GM18909 (cell line): ENCODE results near the gene IGSF11.
"Not testable (repeated sequence)": the region's sequence is repeated elsewhere in the genome, so short reads cannot be mapped to it uniquely, and the experiment has no call there.

Source experiments
- ATAC-seq: cut with Tn5 transposase; IDR thresholded peaks from one replicate; pipeline ENCODE4 v1.9.1; 2021; ENCODE audit warnings: mild to moderate bottlenecking; ENCODE audit not compliant: unreplicated experiment, poor library complexity

Gene IGSF11

DNA sequence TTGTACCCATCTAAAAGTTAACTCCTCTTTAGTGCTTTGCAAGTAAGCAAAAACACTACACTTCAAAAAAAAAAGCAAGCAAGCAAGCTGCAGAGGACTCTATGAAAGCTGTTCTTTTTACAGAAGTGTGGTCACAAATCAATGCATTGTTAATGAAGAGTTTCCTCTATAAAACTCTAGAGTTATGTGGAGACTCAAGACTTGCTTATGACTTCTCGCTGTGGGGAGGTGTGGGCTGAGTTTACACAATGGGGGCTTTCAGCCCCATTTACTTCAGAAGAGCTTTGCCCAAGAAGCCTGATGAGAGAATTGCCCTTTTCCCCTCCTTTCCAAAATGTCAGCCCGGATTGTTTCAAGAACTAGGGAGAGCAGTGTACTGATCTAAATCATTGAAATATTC, 144.4 kb downstream of the IGSF11 start:
- no peak for ATAC-seq

- no peak for ATAC-seq
Measured at GRCh38 chr3:118889691-118890090, 145.0 kb downstream of the IGSF11 start.

DNA sequence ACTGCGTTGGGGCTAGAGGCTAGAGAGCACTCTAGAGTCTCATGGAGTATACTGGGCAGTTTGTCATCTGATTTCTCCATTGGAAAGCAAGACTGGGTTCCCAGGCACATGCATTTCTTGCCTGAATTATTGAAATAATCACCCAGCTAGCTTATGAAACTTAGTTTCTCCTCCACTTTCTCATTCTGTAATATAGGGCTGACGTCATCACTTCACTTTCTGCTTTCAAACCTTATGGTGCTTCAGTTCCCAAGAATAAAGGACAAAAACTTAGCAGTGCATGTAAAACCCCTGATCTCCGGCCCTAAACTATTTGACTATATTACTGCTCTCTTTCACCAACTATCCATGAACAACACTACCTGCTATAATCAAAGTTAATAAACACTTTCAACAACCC, 147.9 kb downstream of the IGSF11 start:
- no peak for ATAC-seq

DNA sequence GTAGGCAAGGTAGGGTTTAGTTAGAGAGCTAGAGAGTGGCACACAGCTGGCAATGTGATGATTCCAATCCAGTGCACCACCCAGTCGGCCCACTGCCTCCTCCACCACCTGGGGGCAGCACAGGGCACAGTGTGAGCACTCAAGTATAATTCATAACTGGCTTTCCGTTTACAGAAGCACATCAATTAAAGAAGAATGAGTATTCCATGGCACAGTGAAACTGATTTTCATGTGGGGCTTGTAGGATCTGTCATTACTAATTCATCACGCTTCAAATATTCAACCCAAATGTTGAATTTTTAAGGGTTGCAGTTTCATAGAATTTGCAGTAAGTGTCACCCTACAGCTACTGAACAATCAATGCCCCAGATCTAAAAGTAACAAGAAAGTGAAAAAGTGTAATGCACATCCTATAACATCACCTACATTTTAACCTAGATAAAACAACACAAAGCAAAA, 149.9 kb downstream of the IGSF11 start:
- ATAC-seq, result peak; percentile 77

- ATAC-seq, result peak; percentile 65
Measured at GRCh38 chr3:118882353-118882947, 152.2 kb downstream of the IGSF11 start.

- no peak for ATAC-seq
Measured at GRCh38 chr3:118868051-118868450, 166.6 kb downstream of the IGSF11 start.

- peak; percentile 79 for ATAC-seq
Measured at GRCh38 chr3:118863731-118864322, 170.8 kb downstream of the IGSF11 start.

DNA sequence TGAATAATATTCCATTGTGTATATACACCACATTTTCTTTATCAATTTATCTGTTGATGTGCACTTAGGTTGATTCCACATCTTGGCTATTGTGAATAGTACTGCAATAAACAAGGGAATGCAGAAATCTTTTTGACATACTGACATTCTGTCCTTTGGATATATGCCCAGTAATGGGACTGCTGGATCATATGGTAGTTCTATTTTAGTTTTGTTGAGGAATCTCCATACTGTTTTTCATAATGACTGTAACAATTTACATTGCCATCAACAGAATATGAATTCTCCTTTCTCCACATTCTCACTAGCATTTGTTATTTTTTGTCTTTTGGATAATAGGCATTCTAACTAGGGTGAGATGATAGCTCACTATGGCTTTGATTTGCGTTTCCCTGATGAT, 174.7 kb downstream of the IGSF11 start:
- ATAC-seq, result no peak

DNA sequence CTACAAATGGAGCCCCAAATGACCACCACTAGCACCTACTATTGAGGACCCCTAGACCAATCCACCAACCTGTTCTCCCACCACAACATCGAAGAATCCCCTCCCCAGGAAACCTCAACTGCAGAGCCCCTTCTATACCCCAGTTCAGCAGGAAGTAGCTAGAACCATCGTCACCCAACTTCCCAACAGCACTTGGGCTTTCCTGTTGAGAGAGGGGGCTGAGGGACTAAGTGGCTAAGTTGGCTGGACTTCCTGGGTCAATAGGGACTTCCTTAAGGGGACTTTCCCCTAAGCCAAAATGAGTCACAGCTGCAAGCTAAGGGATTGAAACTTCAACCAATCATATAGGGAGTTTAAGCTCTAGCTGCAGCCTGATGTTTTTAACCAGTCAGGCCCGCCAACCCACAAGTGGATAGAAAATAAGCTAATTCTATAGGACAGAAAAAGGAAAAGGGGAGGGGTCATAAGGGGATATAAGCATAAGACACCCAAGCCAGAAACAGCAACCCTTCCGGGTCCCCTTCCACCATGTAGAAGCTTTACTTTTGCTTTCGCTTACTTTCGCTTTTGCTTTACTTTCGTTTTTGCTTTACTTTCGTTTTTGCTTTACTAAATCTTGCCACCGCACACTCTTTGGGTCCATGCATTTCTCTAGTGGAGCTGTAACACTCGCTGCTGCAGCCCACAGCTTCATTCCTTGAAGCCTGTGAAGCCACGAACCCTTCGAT, 183.0 kb downstream of the IGSF11 start:
- ATAC-seq, result not testable (repeated sequence)

DNA sequence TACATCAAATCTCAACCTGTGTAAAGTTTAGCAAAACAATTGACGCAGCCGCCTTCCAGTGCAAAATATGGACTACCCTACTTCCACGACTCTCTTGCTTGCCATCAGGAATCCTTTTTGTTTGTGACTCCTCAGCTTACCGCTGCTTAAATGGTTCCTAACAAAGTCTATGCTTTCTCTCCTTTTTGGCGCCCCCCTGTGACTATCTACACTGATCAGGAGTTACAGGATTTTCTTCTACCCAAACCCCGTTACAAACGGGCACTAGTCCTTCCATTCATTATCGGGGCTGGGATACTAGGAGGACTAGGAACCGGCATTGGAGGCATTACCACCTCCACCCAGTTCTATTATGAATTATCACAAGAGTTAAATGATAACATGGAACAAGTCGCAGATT, 184.0 kb downstream of the IGSF11 start:
- no peak for ATAC-seq
